ENCODE results near the gene PNPLA2.

PNPLA2 gene

GRCh38 chr11:831961-832528 lies 13.3 kb downstream of the PNPLA2 start:
- intact Hi-C loops (cut with DNase I; ENCODE audit: low total_unique reads), result no loop called here
- H3K9me3 ChIP-seq, result no peaks in the 10 kb centered on the region
- peaks cover 0 to 89% (median 73%) of the 10 kb centered on the region in 4 donors for H3K4me1 ChIP-seq
- peak overlapping the region; percentile 86 to 88 for H3K27ac ChIP-seq
- H3K36me3 ChIP-seq, result peaks cover 11 to 14% (median 14%) of the 10 kb centered on the region in 3 donors
- H3K4me3 ChIP-seq, result peak overlapping the region; percentile 66 to 74
- DNase-seq, result no peak
- H3K27me3 ChIP-seq, result peaks cover 0 to 51% of the 10 kb centered on the region in 2 donors
- no peak for TF ChIP-seq CTCF (IDR thresholded peaks at IDR 0.05)

GRCh38 chr11:832529-833113 lies 13.9 kb downstream of the PNPLA2 start, which contains the start of gene CD151:
Gene CD151, plus strand, starts transcription at chr11:832952. Its CDS starts 3,118 bp downstream, at chr11:836070.
- H3K9me3 ChIP-seq, result no peaks in the 10 kb centered on the region
- intact Hi-C loops (cut with DNase I; ENCODE audit: low total_unique reads), result no loop called here
- no peak for TF ChIP-seq CTCF (IDR thresholded peaks at IDR 0.05)
- no peak for DNase-seq
- H3K4me1 ChIP-seq, result peaks cover 0 to 90% (median 70%) of the 10 kb centered on the region in 4 donors
- H3K36me3 ChIP-seq, result peaks cover 17 to 20% (median 20%) of the 10 kb centered on the region in 3 donors
- peak within 1 kb of the TSS; percentile 66 to 74 for H3K4me3 ChIP-seq
- peaks cover 0 to 45% of the 10 kb centered on the region in 2 donors for H3K27me3 ChIP-seq
- peak within 1 kb of the TSS; percentile 86 to 88 for H3K27ac ChIP-seq

- Histone ChIP-seq H3K4me3 (peak overlapping the region; percentile 66 to 74), H3K27me3 (peaks cover 0 to 39% of the 10 kb centered on the region in 2 donors), H3K4me1 (peaks cover 0 to 89% (median 68%) of the 10 kb centered on the region in 4 donors), H3K36me3 (peaks cover 21 to 26% (median 26%) of the 10 kb centered on the region in 3 donors), H3K9me3 (no peaks in the 10 kb centered on the region), H3K27ac (peak overlapping the region; percentile 86 to 88)
- TF ChIP-seq CTCF (IDR thresholded peaks at IDR 0.05), result no peak
- intact Hi-C loops (cut with DNase I; ENCODE audit: low total_unique reads), result no loop called here
- no peak for DNase-seq
These were observed 14.5 kb downstream of the PNPLA2 start for GRCh38 chr11:833114-833791.

- Histone ChIP-seq H3K9me3 (no peaks in the 10 kb centered on the region), H3K36me3 (peaks cover 27 to 32% (median 32%) of the 10 kb centered on the region in 3 donors), H3K4me1 (peaks cover 0 to 89% (median 68%) of the 10 kb centered on the region in 4 donors), H3K27me3 (peaks cover 0 to 33% of the 10 kb centered on the region in 2 donors), H3K4me3 (peak overlapping the region; percentile 66 to 74), H3K27ac (peak overlapping the region; percentile 86 to 88)
- intact Hi-C loops (cut with DNase I; ENCODE audit: low total_unique reads), result no loop called here
- TF ChIP-seq CTCF (IDR thresholded peaks at IDR 0.05), result no peak
- peak in 1 of 2 donors; percentile 88 for DNase-seq
These were observed 15.2 kb downstream of the PNPLA2 start for GRCh38 chr11:833849-834311.

- Histone ChIP-seq H3K9me3 (no peaks in the 10 kb centered on the region), H3K27me3 (peaks cover 0 to 25% of the 10 kb centered on the region in 2 donors), H3K27ac (peak overlapping the region; percentile 86 to 88), H3K36me3 (peaks cover 35 to 40% (median 40%) of the 10 kb centered on the region in 3 donors), H3K4me3 (peak overlapping the region; percentile 66 to 74), H3K4me1 (peaks cover 0 to 85% (median 63%) of the 10 kb centered on the region in 4 donors)
- DNase-seq, result peak in 1 of 2 donors; percentile 96
- no peak for TF ChIP-seq CTCF (IDR thresholded peaks at IDR 0.05)
- intact Hi-C loops (cut with DNase I; ENCODE audit: low total_unique reads), result no loop called here
These were observed 15.9 kb downstream of the PNPLA2 start for GRCh38 chr11:834371-835316.

Measured in tibial artery (tissue), 4 donors.